Skeletal muscle tissue (tissue), 4 donors: ENCODE measurements around the gene TREML2. TPM values are rescaled to one million over a fixed set of nuclear protein-coding genes. Genes with fewer than 3 reads are reported as not detected.
"Not testable (repeated sequence)": the region's sequence is repeated elsewhere in the genome, so short reads cannot be mapped to it uniquely, and the experiment has no call there.

Source experiments
- H3K27ac ChIP-seq: one replicate; pipeline ENCODE4 v1.7.0; 2013; ENCODE audit warnings: mild to moderate bottlenecking, low read depth, low read length, inconsistent platforms
- H3K27me3 ChIP-seq, 3 donors: one replicate each; pipeline ENCODE4 v1.7.0; 2013; ENCODE audit warnings: low read length in 3 of 3; ENCODE audit not compliant: control insufficient read depth in 3 of 3, insufficient read depth in 3 of 3
- H3K36me3 ChIP-seq, 3 donors: one replicate each; pipeline ENCODE4 v1.7.0; 2013; ENCODE audit warnings: low read length in 3 of 3; ENCODE audit not compliant: control insufficient read depth in 3 of 3, insufficient read depth in 3 of 3
- H3K4me1 ChIP-seq, 3 donors: one replicate each; pipeline ENCODE4 v1.7.0; 2013; ENCODE audit warnings: low read length in 3 of 3, mild to moderate bottlenecking in 3 of 3; ENCODE audit not compliant: control insufficient read depth in 3 of 3, insufficient read depth in 3 of 3
- H3K4me3 ChIP-seq, 3 donors: one replicate each; pipeline ENCODE4 v1.7.0; 2013; ENCODE audit warnings: low read length in 3 of 3
- H3K9ac ChIP-seq, 3 donors: one replicate each; pipeline ENCODE4 v1.7.0; 2013; ENCODE audit warnings: low read length in 3 of 3, mild to moderate bottlenecking in 3 of 3, moderate library complexity in 2 of 3, low read depth in 1 of 3
- H3K9me3 ChIP-seq, 3 donors: one replicate each; pipeline ENCODE4 v1.7.0; 2013; ENCODE audit warnings: low read length in 3 of 3; ENCODE audit not compliant: control insufficient read depth in 3 of 3
- total RNA-seq: library from RNA; depleted of rRNA; stranded (reverse); fragments of >200 nt; gene quantifications from one replicate; pipeline ENCODE4 v1.2.3, GENCODE V29; 2014
- donor health status: Osteomylitis.

Gene TREML2
- total RNA-seq, 1 donor from 2014 or later, result under 0.01 TPM

DNA sequence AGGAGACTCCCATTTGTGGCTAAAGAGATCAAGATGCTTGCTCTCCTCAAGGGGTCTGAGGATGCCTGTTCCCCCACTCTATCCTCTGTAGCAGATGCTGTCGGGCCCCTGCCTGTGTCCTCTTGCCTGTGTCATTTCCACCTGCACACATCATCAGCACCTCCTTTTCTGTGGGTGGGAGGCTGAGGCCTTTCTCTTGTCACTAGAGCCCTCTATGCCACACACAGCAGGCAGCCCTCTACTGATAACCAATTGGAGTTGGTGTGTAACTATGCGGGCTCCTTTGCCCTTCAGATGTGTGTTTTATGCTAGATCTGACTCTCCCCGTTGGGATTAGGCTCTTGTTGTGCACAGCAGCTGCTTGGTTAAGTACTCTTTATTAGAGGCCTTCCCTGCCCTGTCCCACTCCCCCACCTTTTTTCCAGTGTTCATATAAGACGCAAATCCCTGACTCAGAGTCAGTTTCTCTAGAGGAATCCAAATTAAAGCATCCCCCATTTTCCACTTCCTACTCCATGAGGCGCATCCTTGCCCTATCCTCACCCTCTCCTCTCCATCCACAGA is 7.7 kb downstream of the TREML2 start:
- Histone ChIP-seq H3K27ac (no peak overlapping the region), H3K9ac (no peak overlapping the region), H3K4me3 (no peak overlapping the region), H3K4me1 (no peaks in the 10 kb centered on the region), H3K36me3 (no peaks in the 10 kb centered on the region), H3K27me3 (peaks cover 16 to 49% (median 33%) of the 10 kb centered on the region in 3 donors), H3K9me3 (peaks cover 0 to 3% (median 2%) of the 10 kb centered on the region in 3 donors)

DNA sequence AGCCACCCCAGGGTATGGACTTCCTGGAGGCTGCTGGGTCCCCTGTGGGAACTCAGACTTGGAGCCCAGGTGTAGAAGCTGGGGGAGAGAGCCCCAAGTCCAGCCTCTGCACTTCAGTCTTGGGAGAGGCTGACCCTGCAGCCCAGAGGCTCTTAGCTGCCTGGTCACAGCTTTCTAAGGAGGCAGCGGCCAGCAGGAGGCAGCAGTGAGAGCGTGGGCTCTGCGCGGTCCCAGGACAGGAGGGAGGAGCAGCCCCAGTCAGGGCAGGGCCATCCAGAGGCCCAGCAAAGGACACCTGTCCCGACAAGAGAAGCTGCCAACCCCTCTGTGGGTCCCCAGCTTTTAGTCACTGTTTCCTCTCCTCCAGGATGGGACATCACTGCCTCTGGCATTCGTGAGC is 9.4 kb downstream of the TREML2 start:
- H3K4me1 ChIP-seq, result no peaks in the 10 kb centered on the region
- H3K4me3 ChIP-seq, result no peak overlapping the region
- H3K36me3 ChIP-seq, result no peaks in the 10 kb centered on the region
- no peak overlapping the region for H3K27ac ChIP-seq
- H3K9me3 ChIP-seq, result peaks cover 0 to 3% (median 2%) of the 10 kb centered on the region in 3 donors
- H3K27me3 ChIP-seq, result peaks cover 16 to 43% (median 30%) of the 10 kb centered on the region in 3 donors
- no peak overlapping the region for H3K9ac ChIP-seq

DNA sequence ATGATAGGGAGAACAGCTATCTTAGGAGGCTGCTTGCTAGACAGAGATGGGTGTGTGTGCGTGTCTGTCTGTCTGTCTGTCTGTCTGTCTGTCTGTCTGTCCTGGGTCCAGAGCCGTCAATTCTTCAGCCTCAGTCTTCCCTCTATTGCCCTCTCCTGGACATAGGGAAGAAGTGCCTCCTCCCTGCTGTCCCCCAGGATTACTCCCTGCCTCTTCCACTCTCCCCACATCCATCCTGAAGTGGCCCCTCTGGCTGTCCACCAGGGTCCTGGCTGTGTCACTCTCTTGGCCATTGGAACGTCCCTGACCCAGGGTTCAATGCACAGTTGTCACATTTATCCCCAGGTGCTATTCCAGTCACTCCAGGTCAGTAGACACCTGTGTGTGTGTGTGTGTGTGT is 10.2 kb downstream of the TREML2 start:
- peaks cover 0 to 3% (median 2%) of the 10 kb centered on the region in 3 donors for H3K9me3 ChIP-seq
- H3K27me3 ChIP-seq, result peaks cover 16 to 43% (median 30%) of the 10 kb centered on the region in 3 donors
- no peaks in the 10 kb centered on the region for H3K4me1 ChIP-seq
- H3K4me3 ChIP-seq, result no peak overlapping the region
- H3K36me3 ChIP-seq, result no peaks in the 10 kb centered on the region
- no peak overlapping the region for H3K9ac ChIP-seq
- H3K27ac ChIP-seq, result no peak overlapping the region

DNA sequence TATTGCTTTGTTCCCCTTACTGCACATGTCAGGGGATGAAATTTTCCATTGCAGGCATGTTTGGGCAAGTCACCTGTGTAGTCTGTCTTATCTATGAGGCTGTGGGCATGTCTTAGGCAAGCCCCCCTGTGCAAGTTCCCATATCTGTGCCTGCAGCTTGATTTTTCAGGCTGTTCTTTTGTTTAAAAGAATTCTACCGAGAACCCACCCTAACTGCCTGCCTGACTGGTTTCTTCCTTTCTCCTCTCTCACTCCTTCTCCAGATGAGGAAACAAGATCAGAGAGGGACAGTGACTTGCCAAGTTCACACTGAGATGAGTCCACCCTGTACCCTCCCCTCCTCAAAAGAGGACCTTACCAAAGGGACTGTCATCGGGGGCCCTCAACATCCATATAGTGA is 11.0 kb downstream of the TREML2 start:
- H3K36me3 ChIP-seq, result no peaks in the 10 kb centered on the region
- H3K9me3 ChIP-seq, result peaks cover 0 to 3% (median 2%) of the 10 kb centered on the region in 3 donors
- no peak overlapping the region for H3K27ac ChIP-seq
- H3K4me1 ChIP-seq, result no peaks in the 10 kb centered on the region
- no peak overlapping the region for H3K9ac ChIP-seq
- H3K27me3 ChIP-seq, result peaks cover 16 to 36% (median 27%) of the 10 kb centered on the region in 3 donors
- no peak overlapping the region for H3K4me3 ChIP-seq

DNA sequence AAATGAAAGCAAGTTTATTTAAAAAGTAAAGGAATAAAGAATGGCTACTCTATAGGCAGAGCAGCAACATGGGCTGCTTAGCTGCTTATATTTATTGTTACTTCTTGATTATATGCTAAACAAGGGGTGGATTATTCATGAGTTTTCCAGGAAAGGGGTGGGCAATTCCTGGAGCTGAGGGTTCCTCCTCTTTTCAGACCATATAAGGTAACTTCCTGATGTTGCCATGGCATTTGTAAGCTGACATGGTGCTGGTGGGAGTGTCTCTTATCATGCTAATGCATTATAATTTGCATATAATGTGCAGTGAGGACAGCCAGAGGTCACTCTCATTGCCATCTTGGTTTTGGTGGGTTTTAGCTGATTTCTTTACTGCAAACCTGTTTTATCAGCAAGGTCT is 11.9 kb downstream of the TREML2 start:
- not testable (repeated sequence) for H3K4me1 ChIP-seq, H3K9ac ChIP-seq, H3K9me3 ChIP-seq, H3K27ac ChIP-seq, H3K4me3 ChIP-seq, H3K36me3 ChIP-seq
- peaks cover 16 to 28% (median 18%) of the 10 kb centered on the region in 3 donors for H3K27me3 ChIP-seq

DNA sequence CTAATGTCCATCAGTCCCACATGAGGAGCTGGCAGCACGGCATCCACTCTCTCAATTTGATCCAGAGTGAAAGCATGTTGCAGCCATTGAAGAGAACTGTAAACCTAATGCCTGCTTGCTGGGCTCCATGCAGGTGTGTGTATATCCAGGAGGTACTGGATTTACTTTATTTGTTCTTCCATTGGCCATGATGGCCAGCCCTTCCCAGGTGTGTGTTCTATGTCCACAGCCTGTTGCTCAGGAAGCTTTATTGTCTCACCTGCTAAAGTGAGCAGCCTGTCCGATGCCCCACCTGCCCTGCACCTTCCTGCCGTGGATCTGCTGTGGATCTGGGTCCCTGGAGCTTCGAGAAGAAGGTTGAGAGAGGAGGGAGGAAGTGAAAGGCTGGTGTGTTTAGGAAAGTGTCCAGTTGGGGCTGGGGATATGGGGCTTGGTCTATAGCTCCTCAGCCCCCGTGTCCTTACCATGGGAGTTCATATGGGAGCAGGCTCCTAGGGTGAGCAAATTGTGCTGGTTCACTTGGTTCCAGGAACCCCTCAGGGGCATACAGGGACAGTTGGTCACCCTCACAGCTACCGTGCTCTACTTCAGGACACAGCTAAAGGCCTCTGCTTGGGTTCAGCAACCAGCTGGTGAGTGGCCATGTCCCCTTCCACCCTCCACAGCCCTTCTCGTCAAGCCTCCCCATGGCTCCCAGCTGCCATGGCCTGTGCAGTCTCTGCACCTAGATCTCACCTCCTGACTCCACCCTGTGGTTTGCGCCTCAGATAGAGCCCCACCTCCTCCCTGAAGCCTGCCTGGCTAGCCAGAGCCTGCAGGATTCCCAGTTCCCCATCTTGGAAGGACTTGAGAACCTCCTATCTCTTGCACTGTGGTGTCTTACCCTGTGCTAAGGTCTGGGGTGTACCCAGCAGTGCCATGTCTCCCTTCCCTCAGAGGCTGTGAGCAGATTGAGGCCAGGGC is 12.7 kb downstream of the TREML2 start:
- Histone ChIP-seq H3K27me3 (peaks cover 14 to 23% (median 14%) of the 10 kb centered on the region in 3 donors), H3K36me3 (no peaks in the 10 kb centered on the region), H3K9ac (no peak overlapping the region)

DNA sequence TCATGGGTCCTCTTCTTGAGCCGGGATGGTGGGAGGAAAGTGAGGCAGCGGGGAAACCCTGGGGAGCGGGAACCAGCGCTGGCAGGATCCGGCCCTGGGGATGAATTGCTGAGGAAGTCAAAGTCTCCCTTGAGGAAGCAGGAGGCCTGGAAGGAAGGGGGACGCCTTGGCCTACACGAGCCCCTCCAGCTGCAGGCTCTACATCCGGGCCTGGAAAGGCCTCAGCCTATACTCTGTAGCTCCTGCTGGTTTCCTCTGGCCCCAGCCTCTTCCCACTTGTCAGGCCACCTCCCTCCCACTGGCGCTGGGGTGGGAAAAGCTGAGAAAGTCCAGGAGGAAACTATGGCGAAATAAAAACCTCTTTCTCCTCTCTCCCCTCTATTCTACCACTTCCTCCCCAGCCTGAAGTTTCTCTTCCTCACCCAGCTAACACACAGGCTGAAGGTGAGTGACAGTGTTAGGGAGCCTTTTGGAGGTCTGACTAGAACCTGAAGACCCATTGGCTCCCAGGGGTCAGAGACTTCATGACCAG is 14.9 kb downstream of the TREML2 start:
- no peak overlapping the region for H3K27ac ChIP-seq
- peaks cover 0 to 3% (median 2%) of the 10 kb centered on the region in 3 donors for H3K9me3 ChIP-seq

More for the DNA sequence above, 12.7 kb downstream of the TREML2 start:
- Histone ChIP-seq H3K27ac (no peak overlapping the region), H3K4me1 (no peaks in the 10 kb centered on the region), H3K4me3 (no peak overlapping the region), H3K9me3 (peaks cover 0 to 3% (median 2%) of the 10 kb centered on the region in 3 donors)

DNA sequence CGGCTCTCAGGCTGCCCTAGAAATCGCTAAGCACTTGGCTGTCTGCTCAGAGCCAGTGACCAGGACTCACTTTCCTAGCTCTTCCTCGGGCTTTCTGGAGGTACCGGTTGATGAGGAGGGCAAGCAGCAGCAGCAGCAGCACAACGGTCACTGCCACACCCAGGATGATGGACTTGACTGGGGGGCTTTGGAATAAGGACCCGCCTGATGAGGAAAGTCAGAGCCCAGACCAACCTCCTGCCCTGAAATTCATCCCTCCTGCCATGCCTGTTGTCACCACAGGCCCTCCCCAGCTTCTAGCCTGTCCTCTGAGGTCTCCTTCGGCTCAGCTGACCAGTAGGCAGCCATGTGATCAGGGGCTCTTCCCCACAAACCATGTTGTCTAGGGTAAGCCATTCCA is 16.2 kb downstream of the TREML2 start:
- Histone ChIP-seq H3K9ac (no peak overlapping the region), H3K4me3 (no peak overlapping the region), H3K9me3 (peaks cover 0 to 2% (median 0%) of the 10 kb centered on the region in 3 donors), H3K27ac (no peak overlapping the region), H3K27me3 (peaks cover 0 to 13% (median 0%) of the 10 kb centered on the region in 3 donors), H3K4me1 (peaks cover 0 to 3% (median 0%) of the 10 kb centered on the region in 3 donors), H3K36me3 (no peaks in the 10 kb centered on the region)

More for the DNA sequence above, 14.9 kb downstream of the TREML2 start:
- Histone ChIP-seq H3K36me3 (no peaks in the 10 kb centered on the region), H3K4me1 (peaks cover 0 to 3% (median 0%) of the 10 kb centered on the region in 3 donors), H3K9ac (no peak overlapping the region), H3K27me3 (peaks cover 0 to 12% (median 4%) of the 10 kb centered on the region in 3 donors), H3K4me3 (no peak overlapping the region)

DNA sequence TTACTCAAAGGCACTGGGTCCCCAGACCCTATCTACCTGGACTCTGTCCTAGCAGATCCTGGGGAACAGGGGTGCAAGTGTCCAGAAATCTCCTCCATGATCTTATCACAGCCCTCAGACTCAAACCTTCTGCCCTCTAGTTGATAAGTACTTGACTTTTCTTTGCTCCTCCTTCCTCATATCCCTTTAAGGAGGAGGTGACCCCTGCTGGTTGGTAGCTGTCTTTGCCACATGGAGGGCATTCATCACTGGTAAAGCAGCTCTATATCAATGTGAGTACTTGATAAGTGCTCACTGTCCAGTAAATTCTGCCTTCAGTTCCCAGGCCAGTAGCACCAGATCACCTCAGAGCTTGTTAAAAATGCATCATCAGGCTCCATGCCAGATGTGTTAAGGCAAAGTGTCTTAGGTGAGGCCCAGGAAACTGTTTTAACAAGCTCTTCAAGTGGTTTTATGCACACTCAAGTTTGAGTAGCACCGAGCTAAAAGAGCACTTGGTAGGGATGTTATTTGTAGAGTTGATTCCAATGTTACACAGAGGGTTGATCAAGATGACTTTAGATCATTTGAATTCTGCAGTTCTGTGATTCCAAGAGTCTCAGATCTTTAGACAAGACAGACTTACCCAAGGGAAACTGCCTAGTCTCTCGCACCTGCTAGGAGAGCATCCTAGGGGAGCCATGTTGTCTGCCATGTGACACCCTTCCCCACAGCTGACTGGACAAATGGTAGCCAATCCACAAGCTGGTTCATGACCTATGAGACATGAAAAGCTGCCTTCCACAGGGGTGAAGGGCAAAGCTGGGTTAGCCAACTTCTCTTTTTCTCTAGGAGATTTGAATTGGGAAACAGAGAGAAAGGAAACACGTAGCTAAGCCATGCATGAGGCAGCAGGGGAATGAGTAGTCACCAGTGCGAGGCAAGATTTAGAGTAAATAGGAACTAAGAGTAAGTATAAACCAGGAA is 18.6 kb downstream of the TREML2 start:
- Histone ChIP-seq H3K27ac (no peak overlapping the region), H3K36me3 (no peaks in the 10 kb centered on the region), H3K4me1 (peaks cover 0 to 3% (median 0%) of the 10 kb centered on the region in 3 donors), H3K4me3 (no peak overlapping the region), H3K9ac (no peak overlapping the region), H3K9me3 (no peaks in the 10 kb centered on the region), H3K27me3 (peaks cover 0 to 10% (median 5%) of the 10 kb centered on the region in 3 donors)
